GM10266 (cell line): ENCODE results near the gene IL4R.
"Not testable (repeated sequence)": the region's sequence is repeated elsewhere in the genome, so short reads cannot be mapped to it uniquely, and the experiment has no call there.

Experiments used
- DNase-seq: peaks from one replicate; pipeline ENCODE4 v3.0.0; 2012; ENCODE audit errors: extremely low spot score
- TF ChIP-seq, protein P1 (sequence below): IDR thresholded peaks from 2 replicates; pipeline ENCODE4 v1.5.1; 2012; ENCODE audit warnings: mild to moderate bottlenecking, low read depth; ENCODE audit not compliant: control insufficient read depth, insufficient read depth; ENCODE audit errors: missing control alignments

Gene IL4R

DNA sequence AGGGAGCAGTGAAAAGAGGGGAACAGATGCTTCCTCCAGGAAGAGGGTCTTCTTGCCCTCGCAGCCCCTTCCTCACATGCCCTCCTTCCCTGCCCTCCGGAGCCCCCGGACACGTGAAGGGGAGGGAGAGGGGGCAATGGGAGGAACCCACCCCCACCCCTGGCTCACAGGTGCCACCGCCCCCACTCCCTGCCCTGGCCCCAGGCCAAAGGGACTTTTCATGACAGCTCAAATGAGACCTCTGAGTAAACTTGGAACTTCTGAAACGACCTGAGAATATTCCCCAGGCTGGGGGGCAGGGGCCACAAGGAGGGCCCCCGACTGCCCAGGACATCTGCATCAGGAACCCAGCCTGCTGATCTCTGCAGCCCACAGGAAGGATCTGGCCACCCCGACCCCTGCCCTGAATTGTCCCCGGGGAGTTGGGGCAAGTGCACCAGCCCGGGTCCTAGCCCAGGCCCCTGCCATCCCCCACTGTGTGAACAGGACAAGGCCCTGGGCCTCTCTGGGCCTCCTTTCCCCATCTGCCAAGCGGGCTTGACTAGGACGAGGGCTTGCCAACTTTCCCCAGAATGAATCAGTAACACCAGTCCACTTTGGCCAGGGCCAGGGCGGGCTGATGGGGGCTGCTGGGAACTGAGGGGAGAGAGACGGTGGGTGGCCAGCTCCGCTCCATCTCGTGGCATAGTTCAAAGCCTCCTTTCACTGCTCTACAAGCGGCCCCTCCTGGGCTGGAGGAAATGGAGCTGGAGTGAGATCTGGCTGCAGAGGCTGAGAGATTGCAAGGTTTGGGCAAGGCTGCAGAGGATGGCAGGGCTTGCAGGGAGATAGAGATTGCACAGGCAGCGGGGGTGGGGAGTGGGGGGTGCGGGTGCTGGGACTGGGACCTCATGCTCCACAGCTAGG is 92.0 kb downstream of the IL4R start:
- TF ChIP-seq, protein P1, sequence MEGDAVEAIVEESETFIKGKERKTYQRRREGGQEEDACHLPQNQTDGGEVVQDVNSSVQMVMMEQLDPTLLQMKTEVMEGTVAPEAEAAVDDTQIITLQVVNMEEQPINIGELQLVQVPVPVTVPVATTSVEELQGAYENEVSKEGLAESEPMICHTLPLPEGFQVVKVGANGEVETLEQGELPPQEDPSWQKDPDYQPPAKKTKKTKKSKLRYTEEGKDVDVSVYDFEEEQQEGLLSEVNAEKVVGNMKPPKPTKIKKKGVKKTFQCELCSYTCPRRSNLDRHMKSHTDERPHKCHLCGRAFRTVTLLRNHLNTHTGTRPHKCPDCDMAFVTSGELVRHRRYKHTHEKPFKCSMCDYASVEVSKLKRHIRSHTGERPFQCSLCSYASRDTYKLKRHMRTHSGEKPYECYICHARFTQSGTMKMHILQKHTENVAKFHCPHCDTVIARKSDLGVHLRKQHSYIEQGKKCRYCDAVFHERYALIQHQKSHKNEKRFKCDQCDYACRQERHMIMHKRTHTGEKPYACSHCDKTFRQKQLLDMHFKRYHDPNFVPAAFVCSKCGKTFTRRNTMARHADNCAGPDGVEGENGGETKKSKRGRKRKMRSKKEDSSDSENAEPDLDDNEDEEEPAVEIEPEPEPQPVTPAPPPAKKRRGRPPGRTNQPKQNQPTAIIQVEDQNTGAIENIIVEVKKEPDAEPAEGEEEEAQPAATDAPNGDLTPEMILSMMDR, result no peak
- DNase-seq, result no peak

DNA sequence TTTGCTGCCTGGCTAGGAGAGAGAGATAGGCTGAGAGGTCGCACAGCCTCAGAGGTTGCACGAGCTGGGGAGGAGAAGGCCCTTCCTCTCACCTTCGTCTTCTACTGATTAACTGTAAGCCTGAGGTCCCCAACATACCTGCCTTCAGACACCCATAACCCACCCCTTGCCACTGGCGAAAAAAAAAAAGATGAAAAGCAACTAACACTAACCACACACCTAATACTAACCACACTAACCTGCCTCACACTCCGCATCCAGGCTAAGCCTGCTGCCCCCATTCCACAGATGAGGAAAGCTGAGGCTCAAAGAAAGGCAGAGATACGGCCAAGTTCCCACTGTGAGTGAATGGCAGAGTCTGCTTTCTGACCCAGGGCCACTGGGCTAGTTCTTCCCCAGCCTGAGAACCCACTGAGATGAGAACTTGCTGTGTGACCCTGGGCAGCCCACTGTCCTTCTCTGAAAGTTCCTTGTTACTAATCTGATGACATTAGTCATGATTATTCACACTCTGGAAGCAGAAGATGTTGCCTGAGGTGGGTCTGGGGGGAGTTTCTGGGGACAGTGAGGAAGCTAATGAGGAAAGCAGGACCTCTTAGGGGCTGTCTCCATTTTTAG is 92.8 kb downstream of the IL4R start:
- no peak for DNase-seq
- TF ChIP-seq, protein P1, result no peak

DNA sequence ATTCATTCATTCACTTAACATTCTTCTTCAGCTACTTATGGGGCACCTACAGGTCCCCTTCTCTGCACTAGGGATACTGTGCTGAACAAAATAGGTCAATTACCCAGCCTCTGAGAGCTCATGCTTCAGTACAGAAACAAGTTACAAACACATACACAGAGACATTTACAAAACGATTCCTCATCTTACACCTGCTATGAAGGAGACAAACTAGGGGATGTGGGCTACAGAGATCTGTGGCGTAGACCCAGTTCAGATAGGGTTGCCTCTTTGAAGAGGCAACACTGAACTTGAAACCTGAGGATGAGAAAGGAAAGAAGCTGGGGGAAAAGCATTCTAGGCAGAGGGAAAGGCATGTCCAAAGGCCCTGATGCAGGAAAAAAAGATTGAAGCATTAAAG is 93.4 kb downstream of the IL4R start:
- no peak for DNase-seq
- TF ChIP-seq, protein P1, result no peak

DNA sequence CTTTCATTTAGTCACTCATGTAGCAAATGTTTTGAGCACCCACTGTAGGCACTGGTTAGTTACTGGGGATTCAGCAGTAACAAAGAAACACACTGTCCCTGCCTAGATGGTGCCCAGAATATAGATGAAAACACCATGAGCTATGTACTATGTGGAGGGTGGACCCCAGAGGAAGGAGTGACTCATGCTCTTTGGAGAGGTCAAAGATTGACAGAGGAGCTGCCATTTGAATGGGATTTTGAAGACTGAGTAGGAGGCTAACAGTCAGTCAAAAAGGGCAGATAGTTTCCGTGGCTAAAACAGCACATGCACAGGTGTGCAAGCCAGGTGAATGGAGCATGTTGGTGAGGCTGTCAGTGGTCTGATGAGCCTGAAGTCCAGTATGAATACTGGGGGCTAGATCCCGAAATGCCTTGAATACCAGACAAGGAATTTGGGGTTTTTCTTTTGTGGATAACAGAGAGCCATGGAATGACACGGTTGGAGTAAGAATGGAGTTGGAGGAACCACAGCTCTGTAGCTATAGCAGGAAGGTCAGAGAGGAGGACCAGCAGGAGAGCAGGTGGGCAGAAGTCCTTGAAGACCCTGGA is 94.3 kb downstream of the IL4R start:
- DNase-seq, result no peak

GRCh38 chr16:27408602-27409031 is 94.8 kb downstream of the IL4R start:
- no peak for DNase-seq

More for the DNA sequence above, 94.3 kb downstream of the IL4R start:
- TF ChIP-seq, protein P1, result no peak

DNA sequence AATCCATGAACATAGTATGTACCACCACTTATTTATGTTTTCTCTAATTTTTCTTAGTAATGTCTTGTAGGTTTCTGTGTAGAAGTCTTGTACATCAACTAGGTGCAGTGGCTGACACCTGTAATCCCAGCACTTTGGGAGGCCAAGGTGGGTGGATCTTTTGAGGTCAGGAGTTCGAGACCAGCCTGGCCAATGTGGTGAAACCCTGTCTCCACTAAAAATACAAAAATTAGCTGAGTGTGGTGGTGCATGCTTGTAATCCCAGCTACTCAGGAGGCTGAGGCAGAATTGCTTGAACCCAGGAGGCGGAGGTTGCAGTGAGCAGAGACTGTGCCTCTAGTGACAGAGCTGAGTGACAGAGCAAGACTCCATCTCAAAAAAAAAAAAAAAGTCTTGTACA is 96.2 kb downstream of the IL4R start:
- DNase-seq, result not testable (repeated sequence)

More at GRCh38 chr16:27408602-27409031, 94.8 kb downstream of the IL4R start:
- TF ChIP-seq, protein P1, result no peak

DNA sequence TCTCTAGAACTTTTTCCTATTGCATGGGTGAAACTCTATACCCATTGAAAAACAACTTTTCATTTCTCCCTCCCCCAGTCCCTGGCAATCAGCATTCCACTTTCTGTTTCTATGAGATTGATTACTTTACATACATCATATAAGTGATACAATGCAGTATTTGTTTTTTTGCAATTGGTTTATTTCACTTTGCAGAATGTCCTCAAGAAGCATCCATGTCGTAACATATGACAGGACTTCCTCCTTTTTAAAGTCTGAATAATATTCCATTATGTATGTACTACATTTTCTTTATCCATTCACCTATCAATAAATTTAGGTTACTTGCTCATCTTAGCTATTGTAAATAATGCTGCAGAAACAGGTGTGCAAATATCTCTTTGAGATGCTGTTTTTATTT is 97.0 kb downstream of the IL4R start:
- TF ChIP-seq, protein P1, result no peak

More for the DNA sequence above, 97.0 kb downstream of the IL4R start:
- DNase-seq, result no peak
